Smooth muscle cell (in vitro differentiated cells): Measurements from ENCODE around the gene PCSK4. TPM values are rescaled to one million over a fixed set of nuclear protein-coding genes. Genes with fewer than 3 reads are reported as not detected.

Experiments
- DNase-seq: peaks from one replicate; lab custom pipeline; 2025; ENCODE audit not compliant: unreplicated experiment; lab: John Stamatoyannopoulos, UW
- H2AFZ ChIP-seq: fragments of 200-600 bp; sonication (generic); 2 replicates; pipeline ENCODE4 v1.6.0; 2016; ENCODE audit warnings: antibody characterized with exemption, low read depth, mild to moderate bottlenecking
- H3F3A ChIP-seq: fragments of 200-600 bp; sonication (generic); 2 replicates; pipeline ENCODE4 v1.6.0; 2017; ENCODE audit warnings: antibody characterized with exemption, low read depth
- H3K27ac ChIP-seq: fragments of 200-600 bp; sonication (generic); 2 replicates; pipeline ENCODE4 v1.5.1; 2016; ENCODE audit warnings: low read depth, mild to moderate bottlenecking
- H3K27me3 ChIP-seq: fragments of 200-600 bp; sonication (generic); 2 replicates; pipeline ENCODE4 v1.6.1; 2016; ENCODE audit warnings: low read depth, mild to moderate bottlenecking
- H3K36me3 ChIP-seq: fragments of 200-600 bp; sonication (generic); 2 replicates; pipeline ENCODE4 v1.5.1; 2016; ENCODE audit warnings: low read depth
- H3K4me1 ChIP-seq: fragments of 200-600 bp; sonication (generic); 2 replicates; pipeline ENCODE4 v1.5.1; 2016; ENCODE audit warnings: low read depth
- H3K4me2 ChIP-seq: fragments of 200-600 bp; sonication (generic); 2 replicates; pipeline ENCODE4 v1.6.0; 2016; ENCODE audit warnings: mild to moderate bottlenecking
- H3K4me3 ChIP-seq: fragments of 200-600 bp; sonication (generic); 2 replicates; pipeline ENCODE4 v1.5.1; 2016; ENCODE audit warnings: mild to moderate bottlenecking
- H3K79me2 ChIP-seq: fragments of 200-600 bp; sonication (generic); 2 replicates; pipeline ENCODE4 v1.6.0; 2016; ENCODE audit warnings: low read depth, mild to moderate bottlenecking
- H3K9ac ChIP-seq: fragments of 200-600 bp; sonication (generic); 2 replicates; pipeline ENCODE4 v1.6.0; 2016; ENCODE audit warnings: low read depth
- H3K9me3 ChIP-seq: fragments of 200-600 bp; sonication (generic); replicated peaks from 2 replicates; pipeline ENCODE4 v1.5.1; 2016; ENCODE audit warnings: low read depth
- H4K20me1 ChIP-seq: fragments of 200-600 bp; sonication (generic); 2 replicates; pipeline ENCODE4 v1.6.0; 2016; ENCODE audit warnings: low read depth
- CTCF ChIP-seq: fragments of 200-600 bp; sonication (generic); IDR thresholded peaks from 2 replicates; pipeline ENCODE4 v1.5.1; 2017; ENCODE audit warnings: borderline replicate concordance, mild to moderate bottlenecking, antibody characterized with exemption; ENCODE audit not compliant: insufficient read depth, poor library complexity, severe bottlenecking
- WGBS: methylation state at CpG from one replicate; pipeline ENCODE4 v1.1.7; 2016; ENCODE audit warnings: low lambda C conversion rate; 5-methylcytosine and 5-hydroxymethylcytosine counted together
- polyA plus RNA-seq: library from polyadenylated mRNA; unstranded; fragments of >200 nt; fragmentation: Nextera tagmentation; extraction: Ambion mirVana; gene quantifications from 2 replicates; pipeline ENCODE4 v1.2.1, GENCODE V29; 2016
- total RNA-seq: library from RNA; depleted of rRNA; stranded (reverse); fragments of >200 nt; gene quantifications from 2 replicates; pipeline ENCODE4 v1.2.3, GENCODE V29; 2014

Gene PCSK4
- total and polyA plus RNA-seq, 2 experiments from 2014 or later = 1.7 to 8.7 TPM

- no peak for DNase-seq
- Histone ChIP-seq H3F3A (no peaks in the 10 kb centered on the region), H3K4me1 (peaks cover 11% of the 10 kb centered on the region), H3K9ac (no peak overlapping the region), H3K27me3 (peaks cover 61% of the 10 kb centered on the region), H3K4me3 (no peak overlapping the region), H3K27ac (no peak overlapping the region), H4K20me1 (peaks cover 29% of the 10 kb centered on the region), H3K79me2 (no peaks in the 10 kb centered on the region), H3K36me3 (no peaks in the 10 kb centered on the region), H3K4me2 (no peak overlapping the region), H3K9me3 (no peaks in the 10 kb centered on the region), H2AFZ (no peak overlapping the region)
- no peak for TF ChIP-seq CTCF
- WGBS = 25% methylated on average over 30 of the region's 42 CpGs
Observed at GRCh38 chr19:1455336-1456120, 34.6 kb downstream of the PCSK4 start.

DNA sequence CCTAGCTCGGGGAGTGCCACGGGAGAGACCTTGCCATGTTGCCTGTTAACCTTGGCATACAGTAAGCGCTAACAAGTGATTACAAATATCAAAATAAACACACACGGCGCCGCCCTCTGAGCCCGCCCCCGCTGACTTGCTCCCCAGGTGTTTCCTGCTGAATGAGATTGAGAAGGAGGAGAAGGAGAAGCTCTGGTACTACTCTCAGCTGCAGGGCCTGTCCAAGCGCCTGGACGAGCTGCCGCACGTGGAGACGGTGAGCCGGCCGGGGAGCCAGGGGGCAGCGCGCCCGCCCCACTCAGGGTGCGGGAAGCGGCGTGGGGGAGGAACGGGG lies 35.2 kb downstream of the PCSK4 start:
- no peak for TF ChIP-seq CTCF
- DNase-seq = no peak
- H3K4me1 ChIP-seq = peaks cover 11% of the 10 kb centered on the region
- H3K27ac ChIP-seq = no peak overlapping the region
- no peak overlapping the region for H3K4me3 ChIP-seq
- no peaks in the 10 kb centered on the region for H3K9me3 ChIP-seq
- no peak overlapping the region for H2AFZ ChIP-seq
- H4K20me1 ChIP-seq = peaks cover 24% of the 10 kb centered on the region
- no peak overlapping the region for H3K9ac ChIP-seq
- no peak overlapping the region for H3K4me2 ChIP-seq
- 28% methylated on average over 22 of the region's 22 CpGs for WGBS
- no peaks in the 10 kb centered on the region for H3F3A ChIP-seq
- H3K36me3 ChIP-seq = no peaks in the 10 kb centered on the region
- H3K27me3 ChIP-seq = peaks cover 67% of the 10 kb centered on the region
- H3K79me2 ChIP-seq = no peaks in the 10 kb centered on the region

DNA sequence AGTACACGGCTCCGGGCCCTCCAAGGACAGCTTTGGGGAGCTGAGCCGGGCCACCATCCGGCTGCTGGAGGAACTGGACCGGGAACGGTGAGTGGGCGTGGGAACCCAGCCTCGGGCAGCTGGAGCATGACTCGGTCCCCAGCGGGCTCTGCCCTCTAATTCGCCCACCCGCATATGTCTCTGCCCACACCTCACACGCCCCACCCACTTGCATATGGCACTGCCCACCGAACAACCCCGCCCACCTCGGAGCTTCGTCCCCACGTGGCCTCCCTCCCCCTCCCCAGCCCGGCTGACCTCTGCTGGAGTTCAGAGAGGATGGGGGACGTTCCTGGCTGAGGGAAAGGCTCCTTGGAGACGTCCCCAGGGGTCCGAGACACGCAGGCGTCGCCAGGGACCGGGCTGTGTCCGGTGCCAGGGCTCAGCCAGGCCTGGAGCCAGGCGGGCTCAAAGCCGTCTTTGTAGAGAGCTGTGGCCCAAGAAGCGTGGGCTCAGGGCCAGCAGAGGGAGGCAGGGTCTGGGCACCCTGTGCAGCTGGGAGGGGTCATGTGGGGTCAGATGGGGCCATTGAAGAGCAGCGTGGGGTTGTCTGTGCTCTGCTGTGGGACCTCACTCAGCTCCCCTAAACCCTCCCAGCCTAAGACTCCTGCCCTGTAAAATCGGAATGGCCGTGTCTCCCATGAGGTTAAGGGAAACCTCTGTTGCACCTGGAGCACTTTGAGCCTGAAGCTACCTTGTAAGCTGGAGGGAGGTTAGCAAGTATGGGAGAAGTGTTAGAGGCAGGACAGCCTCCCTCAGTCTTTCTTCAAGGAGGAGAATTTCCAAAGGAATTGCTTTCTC lies 36.4 kb downstream of the PCSK4 start:
- H3K4me2 ChIP-seq = no peak overlapping the region
- WGBS = 61% methylated on average over 23 of the region's 33 CpGs
- H3K4me1 ChIP-seq = peaks cover 11% of the 10 kb centered on the region
- H3F3A ChIP-seq = no peaks in the 10 kb centered on the region
- no peaks in the 10 kb centered on the region for H3K36me3 ChIP-seq
- H3K9me3 ChIP-seq = no peaks in the 10 kb centered on the region
- no peak overlapping the region for H3K4me3 ChIP-seq
- no peak overlapping the region for H3K9ac ChIP-seq
- DNase-seq = no peak
- H4K20me1 ChIP-seq = peaks cover 14% of the 10 kb centered on the region
- TF ChIP-seq CTCF = no peak
- H3K79me2 ChIP-seq = no peaks in the 10 kb centered on the region
- H2AFZ ChIP-seq = no peak overlapping the region
- H3K27me3 ChIP-seq = peaks cover 79% of the 10 kb centered on the region
- no peak overlapping the region for H3K27ac ChIP-seq
